A549 treated with CpdA at 1 μM for 4 hours (cell line): ENCODE data around the gene TMEM108. TPM values are rescaled to one million over a fixed set of nuclear protein-coding genes. Genes with fewer than 3 reads are reported as not detected.

Experiments used
- total RNA-seq: library from RNA; stranded (reverse); fragments of 200-300 nt; extraction: Qiagen RNA extraction; gene quantifications from 5 replicates; pipeline ENCODE4 v1.2.3, GENCODE V29; 2022; ENCODE audit warnings: low read depth

The TMEM108 gene
- total RNA-seq, result not detected in 5 replicates

DNA sequence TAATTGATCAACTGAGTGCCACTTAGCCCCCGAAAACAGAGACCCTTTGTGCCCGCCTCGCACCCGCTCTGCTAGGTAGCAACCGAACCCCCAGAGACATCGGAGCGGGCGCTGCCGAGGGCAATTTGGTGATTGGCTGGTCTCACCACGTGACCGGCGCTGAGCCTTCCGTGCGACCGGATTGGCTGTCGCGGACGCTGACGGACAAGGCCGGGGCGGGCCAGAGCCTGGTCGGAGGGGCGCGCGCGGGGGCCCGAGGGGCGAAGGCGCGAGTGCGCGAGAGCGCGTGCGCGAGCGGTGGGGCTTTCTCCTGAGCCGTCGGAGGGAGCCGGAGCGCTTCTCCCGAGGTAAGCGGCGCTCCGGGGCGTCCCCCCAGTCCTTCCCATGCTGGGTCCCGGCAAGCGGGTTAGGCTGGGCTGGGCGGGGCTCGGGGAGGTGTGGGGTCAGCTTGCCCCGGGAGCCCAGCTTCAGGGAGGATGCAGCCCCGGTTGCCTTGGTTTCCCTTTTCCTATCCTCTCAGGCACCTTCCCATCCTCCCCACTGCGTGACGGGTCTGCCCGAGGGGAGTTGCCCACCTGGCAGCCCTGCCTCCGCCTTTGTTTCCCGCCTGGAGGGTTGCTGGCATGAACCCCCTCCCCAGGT is at the start of gene TMEM108:
Gene TMEM108 (plus strand): TSS at position 303 of the 642 bp plus-strand sequence.

DNA sequence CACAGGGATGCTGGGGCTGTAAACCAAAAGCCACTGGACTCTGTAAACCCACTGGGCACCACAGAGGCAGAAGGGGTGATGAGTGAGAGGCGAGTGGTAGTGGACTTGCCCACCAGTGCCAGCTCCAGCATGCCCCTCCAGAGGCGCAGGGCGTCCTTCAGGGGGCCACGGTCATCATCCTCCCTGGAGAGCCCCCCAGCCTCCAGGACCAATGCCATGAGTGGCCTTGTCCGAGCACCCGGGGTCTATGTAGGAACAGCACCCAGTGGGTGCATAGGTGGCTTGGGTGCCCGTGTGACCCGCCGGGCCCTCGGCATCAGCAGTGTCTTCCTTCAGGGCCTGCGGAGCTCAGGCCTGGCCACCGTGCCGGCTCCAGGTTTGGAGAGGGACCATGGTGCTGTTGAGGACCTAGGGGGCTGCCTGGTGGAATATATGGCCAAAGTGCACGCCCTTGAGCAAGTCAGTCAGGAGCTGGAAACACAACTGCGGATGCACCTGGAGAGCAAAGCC is 361.9 kb downstream of the TMEM108 start, which contains the start of gene BFSP2:
Gene BFSP2 (plus strand): TSS at position 51 of the 510 bp plus-strand sequence. CDS start 28 bp downstream, at position 79.

